HG03139 (cell line): Measurements from ENCODE around the gene KHDRBS1.
"Not testable (repeated sequence)": the region's sequence is repeated elsewhere in the genome, so short reads cannot be mapped to it uniquely, and the experiment has no call there.

Source experiments
- ATAC-seq: cut with Tn5 transposase; IDR thresholded peaks from one replicate; pipeline ENCODE4 v1.9.1; 2021; ENCODE audit not compliant: unreplicated experiment

Gene KHDRBS1

DNA sequence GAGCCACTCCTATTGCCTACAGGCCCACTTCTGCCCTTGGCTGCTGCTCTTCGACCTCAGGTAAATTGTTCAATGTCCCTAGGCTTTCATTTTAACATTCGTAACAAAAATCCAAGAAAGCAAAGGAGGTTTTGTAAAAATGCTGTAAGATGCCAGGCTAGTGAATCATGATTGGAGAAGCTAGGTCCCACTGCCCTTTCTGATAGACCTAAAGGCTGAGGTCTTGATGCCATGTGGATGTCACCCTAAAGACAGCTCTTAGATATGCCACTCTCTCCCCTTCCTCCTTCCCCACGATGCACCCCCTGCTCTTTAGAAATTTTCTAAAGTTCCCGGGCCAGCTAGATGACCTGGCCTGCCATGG, 49.2 kb downstream of the KHDRBS1 start:
- no peak for ATAC-seq

DNA sequence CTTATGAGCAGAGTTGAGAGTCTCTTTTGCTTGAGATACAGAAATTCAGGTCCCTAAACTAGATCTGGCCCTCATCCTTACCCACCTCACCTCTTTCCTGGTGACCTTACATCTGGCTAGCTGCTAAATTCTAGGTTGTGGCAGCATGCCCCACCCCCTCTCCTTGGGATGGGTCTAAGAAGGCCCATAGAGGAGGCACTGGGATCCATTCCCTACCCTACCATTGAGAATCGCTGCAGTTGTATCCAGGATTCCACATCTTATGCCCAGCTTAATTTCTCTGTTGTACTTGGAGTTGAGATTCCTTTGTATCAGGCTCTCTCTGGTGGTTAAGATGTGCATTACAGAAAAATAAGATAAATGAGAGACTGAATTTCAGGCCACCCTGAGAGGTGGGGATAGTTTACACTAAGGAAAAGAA, 49.6 kb downstream of the KHDRBS1 start:
- ATAC-seq = no peak

DNA sequence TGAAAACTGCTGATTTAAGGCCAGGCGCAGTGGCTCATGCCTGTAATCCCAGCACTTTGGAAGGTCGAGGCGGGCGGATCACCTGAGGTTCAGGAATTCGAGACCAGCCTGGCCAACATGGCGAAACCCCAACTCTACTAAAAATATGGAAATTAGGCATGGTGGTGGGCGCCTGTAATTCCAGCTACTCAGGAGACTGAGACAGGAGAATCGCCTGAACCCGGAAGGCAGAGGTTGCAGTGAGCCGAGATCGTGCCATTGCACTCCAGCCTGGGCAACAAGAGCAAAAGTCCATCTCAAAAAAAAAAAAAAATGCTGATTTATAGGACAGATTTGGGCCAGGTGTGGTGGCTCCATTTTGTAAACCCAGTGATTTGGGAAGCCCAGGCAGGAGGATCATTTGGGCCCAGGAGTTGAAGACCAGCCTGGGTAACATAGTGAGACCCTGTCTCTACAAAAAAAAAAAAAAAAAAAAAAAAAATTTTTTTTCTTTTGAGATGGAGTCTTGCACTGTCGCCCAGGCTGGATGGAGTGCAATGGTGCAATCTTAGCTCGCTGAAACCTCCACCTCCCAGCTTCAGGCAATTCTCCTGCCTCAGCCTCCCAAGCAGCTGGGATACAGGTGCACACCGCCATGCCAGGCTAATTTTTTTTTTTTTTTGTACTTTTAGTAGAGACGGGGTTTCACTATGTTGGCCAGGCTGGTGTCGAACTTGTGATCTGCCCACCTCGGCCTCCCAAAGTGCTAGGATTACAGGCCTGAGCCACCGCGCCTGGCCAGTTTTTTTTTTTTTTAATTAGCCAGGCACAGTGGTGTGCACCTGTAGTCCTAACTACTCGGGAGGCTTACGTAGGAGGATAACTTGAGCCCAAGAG, 52.2 kb downstream of the KHDRBS1 start:
- not testable (repeated sequence) for ATAC-seq

DNA sequence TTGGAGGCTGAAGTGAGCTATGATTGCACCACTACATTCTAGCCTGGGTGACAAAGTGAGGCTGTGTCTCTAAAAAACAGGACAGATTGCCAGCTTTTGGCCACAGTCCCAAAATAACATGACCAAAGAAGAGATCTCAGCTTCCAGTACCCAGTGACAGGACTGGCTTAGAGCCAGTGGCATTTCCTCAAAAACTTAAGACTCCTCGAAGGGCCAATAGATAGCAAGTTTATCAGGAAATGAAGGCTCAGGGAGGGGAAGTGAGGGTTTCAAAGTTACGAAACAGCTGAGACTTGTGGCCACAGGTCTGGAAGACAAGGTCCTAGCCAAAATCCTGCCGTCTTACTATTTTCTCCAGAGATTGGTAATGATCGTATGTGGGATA, 52.8 kb downstream of the KHDRBS1 start:
- ATAC-seq = no peak

DNA sequence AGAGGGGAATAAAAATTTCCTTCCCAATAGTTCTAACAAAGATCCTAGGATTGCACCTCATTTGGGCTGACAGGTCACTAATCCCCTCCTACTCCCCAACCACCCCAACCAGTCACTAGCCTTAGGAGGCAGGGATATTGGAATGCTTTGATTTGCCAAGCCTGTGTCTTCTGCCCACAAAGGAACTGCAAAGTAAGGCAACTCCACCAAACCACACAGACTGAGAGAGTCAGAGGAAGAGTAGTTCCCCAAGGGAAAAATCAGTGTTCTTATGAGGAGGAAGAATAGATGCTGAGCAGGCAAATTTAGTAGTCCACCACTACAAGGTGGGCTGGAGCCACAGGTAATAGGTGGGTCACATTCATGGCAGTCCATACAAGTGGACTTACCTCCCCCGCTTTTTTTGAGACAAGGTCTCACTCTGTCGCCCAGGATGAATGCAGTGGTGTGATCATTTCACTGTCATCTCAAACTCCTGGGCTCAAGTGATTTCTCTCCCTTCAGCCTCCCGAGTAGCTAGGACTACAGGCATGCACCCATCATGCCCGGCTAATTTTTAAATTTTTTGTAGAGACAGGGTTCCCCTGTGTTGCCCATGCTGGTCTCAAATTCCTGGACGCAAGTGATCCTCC, 55.4 kb downstream of the KHDRBS1 start:
- ATAC-seq = no peak

DNA sequence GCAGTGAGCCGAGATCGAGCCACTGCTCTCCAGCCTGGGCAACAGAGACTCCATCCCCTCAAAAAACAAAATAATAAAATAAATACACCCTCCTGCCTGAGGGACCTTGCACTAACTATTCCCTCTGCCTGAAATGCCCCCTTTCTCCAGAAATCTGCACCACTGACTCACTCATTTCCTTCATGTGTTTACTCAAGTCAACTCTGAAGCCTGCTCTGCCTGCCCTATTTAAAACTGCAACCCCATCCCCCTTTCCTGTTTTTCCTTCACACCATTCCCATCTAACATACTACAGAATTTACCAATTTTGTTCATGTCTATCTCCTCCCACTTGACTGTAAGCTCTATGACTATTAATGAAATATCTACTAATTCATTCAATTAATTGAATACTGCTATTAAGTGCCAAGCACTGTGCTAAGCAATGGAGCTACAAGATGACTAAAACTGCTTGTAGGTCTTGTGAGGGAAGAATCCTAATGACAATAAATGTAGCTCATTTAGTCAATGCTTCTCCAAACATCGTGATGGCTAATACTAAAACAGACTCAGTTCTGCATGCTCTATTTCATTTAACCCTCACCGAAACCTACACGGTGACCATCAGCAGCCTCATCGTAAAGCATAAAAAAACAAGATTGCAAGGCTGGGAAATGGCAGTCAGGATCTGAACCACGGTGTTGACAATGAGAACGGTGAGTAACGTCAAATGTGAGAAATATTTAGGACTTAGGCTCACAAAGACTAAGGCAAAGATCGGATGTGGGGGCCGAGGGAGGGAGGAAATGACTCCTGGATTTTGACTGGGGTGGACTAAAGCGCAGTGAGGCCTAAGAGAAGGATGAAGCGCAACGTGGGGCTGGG, 58.3 kb downstream of the KHDRBS1 start:
- ATAC-seq = no peak

DNA sequence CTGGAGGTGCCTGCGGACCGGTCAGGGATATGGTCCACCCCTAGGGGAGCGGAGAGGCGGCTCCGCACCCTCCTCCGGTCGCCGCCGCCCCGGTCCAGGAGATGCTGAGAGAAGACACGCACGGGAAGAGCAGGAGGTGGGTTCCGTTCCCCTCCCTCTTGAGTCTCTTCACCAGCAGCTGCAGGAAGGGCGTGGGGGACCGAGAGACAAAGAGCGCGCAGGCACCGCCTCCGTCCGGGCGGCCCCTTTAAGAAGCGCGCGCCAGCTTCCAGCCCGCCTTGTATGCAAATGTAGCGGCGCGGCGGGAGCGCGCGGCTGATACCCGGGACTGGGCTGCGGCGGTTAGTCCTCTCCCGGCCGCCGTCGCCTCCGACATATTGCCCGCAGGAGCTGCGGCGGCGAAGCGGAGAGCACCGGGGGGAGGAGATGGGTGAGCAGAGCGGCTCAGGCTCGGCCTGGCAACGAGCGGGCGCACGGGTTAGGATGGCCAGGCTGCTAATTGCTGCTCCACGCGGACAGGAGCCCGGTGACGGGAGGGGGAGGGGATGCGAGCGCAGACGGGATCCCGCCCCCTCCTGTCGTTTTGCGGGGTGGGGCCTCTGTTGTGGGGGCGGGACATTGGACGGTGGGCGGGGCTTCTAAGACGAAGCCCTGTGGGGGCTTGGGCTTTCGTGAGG, 59.1 kb downstream of the KHDRBS1 start, which contains the start of gene TMEM39B:
Gene TMEM39B, plus strand, starts transcription at position 318 of the 677 bp plus-strand sequence. Its CDS starts 109 bp downstream, at position 427.
- peak; percentile 71 for ATAC-seq

DNA sequence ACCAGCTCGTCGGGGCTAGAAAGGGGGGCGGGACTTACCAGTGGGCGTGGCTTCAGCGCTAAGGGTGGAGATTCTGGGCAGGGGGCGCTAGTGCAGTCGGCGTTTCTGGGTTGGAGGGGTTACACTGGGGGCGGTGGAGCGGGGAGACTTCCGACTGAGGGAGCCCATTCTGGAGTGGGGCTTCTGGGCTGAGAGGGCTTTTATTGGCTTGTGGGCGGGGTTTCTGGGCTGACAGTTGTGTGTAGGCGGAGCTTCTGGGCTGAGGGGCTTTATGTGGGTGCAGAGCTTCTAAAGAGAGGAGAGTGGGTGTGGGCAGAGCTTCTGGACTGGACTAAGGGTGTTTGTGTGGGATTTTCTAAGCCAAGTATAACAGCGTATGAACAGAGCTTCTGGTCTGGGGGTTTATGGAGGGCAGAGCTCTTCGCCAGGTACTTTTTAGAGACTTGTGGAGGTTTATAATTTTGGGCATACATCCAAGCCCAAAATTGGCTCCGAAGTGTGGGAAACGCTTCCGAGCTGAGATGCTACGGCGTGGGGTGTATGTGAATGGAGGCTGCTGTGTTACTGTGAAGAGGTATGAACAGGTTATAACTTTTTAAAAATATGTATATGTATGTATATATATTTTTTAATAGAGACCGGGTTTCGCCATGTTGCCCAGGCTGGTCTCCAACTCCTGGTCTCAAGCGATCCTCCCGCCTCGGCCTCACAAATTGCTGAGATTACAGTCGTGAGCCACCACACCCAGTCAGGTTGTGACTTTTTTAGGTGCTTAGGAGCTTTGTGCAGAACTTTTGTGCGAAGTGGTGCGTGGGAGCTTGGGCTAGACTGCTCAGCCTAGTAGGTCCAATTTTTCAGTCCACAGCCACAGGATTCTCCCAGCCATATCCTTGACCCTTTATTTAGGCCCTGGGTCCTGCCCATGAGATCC, 59.9 kb downstream of the KHDRBS1 start:
- no peak for ATAC-seq

DNA sequence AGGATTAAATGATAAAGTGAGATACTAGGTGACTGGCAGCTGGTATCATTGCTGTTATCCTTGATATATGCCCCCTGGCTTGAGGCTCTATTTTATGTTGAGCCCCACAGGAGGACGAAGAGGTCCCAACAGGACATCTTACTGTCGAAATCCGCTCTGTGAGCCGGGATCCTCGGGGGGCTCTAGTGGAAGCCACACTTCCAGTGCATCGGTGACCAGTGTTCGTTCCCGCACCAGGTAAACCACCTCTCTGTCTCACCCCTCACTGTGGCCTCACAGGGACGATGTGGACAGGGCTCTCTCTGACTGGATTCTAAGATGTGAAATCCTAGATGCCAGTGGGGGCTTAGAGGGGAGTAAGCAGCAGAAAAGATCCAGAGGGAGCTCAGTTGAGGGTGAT, 61.2 kb downstream of the KHDRBS1 start:
- ATAC-seq = no peak

DNA sequence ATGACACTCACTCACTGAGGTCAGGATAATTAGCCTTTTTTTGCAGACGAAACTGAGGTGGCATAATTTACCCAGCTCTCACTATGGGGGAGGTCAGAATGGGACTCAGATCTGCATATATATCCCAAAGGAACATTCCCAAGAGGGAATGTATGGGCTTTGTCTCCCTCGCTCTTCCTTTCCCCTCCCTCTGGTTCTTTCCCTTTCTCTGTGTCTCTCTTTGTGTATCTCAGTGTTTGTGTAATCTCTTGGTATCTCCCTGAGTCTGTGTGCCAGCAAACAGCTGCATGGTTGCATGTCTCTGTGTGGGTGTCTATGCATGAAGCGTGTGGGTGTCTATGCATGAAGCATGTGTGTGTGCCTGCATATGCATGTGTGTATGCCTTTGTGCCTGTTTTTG, 63.8 kb downstream of the KHDRBS1 start:
- ATAC-seq = no peak

DNA sequence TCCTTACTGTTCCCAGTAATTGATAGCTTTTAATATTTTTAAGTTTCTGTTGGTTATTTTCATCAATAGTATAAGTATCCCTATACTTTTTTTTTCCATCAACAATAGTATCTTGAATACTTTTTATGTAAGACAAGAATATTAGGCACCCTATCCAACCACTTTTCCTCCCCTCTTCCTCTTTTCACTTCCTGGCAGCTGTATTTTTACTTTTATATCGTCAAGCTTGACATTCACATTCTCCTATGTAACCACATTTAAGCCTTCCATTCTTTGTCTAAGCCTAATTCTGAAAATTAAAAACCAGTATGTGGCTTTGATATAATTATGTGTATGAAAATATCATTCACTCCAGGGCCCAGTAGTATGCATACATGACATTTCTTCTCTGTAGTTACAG, 68.4 kb downstream of the KHDRBS1 start:
- no peak for ATAC-seq

DNA sequence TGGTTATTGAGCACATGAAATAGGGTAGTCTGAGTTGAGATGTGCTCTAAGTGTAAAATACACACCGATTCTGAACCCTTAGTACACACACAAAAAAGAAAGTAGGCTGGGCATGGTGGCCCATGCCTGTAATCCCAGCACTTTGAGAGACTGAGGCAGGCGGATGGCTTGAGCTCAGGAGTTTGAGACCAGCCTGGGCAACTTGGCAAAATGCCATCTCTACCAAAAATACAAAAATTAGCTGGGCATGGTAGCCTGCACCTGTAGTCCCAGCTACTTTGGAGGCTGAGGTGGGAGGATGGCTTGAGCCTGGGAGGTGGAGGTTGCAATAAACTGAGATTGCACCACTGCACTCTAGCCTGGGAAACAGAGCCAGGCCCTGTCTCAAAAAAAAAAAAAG, 72.7 kb downstream of the KHDRBS1 start:
- ATAC-seq = not testable (repeated sequence)

DNA sequence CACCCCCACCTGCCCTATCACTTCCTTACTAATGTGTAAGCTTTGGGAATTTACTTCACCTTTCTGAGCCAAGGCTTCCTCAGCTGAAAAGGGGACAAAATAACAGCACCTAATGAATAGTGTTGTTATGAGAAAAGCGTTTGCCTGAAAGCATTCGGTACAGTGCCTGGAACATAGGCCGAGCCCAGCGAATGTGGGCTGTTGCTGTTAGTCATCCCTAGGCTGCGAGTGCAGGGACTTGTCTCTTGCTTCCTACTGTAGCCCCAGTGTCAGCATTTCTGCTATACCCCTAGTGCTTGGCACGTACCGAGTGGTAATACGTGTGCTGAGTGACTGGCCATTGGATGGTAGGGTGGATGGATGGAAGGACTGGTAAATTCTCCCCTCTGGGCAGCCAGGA, 77.5 kb downstream of the KHDRBS1 start:
- ATAC-seq = no peak

DNA sequence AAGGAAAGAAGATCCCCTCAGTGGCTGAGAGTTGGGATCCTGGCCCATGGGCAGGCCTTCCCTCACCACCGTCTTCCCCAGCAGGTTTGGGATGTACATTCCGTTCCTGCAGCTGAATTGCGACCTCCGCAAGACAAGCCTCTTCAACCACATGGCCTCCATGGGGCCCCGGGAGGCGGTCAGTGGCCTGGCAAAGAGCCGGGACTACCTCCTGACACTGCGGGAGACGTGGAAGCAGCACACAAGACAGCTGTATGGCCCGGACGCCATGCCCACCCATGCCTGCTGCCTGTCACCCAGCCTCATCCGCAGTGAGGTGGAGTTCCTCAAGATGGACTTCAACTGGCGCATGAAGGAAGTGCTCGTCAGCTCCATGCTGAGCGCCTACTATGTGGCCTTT, 77.9 kb downstream of the KHDRBS1 start:
- no peak for ATAC-seq
